A549 (cell line): Measurements from ENCODE around the gene VPS41.

Source experiments
- CTCF ChIP-seq: fragments of >200 bp; sonication (Bioruptor Twin); formaldehyde crosslinking; IDR thresholded peaks from 3 replicates; pipeline ENCODE4 v1.5.1; 2016
- HDAC2 ChIP-seq: fragments of 200-600 bp; sonication (generic); IDR thresholded peaks from 2 replicates; pipeline ENCODE4 v1.6.1; 2016
- MAX ChIP-seq: IDR thresholded peaks from 2 replicates; pipeline ENCODE4 v1.6.1; 2012
- MAZ ChIP-seq: fragments of 150-350 bp; IDR thresholded peaks from 2 replicates; pipeline ENCODE4 v1.6.1; 2014; ENCODE audit warnings: antibody characterized with exemption, low read depth, low read length, borderline replicate concordance
- PBX3 ChIP-seq: IDR thresholded peaks from 2 replicates; pipeline ENCODE4 v1.6.1; 2012
- POLR2A ChIP-seq: IDR thresholded peaks from 2 replicates; pipeline ENCODE4 v1.6.1; 2012; ENCODE audit warnings: mild to moderate bottlenecking, low read length
- REST ChIP-seq: fragments of 200-600 bp; sonication (generic); IDR thresholded peaks from 2 replicates; pipeline ENCODE4 v1.6.1; 2016; ENCODE audit warnings: antibody characterized with exemption, mild to moderate bottlenecking, moderate library complexity
- RNF2 ChIP-seq: fragments of 200-600 bp; sonication (generic); IDR thresholded peaks from 2 replicates; pipeline ENCODE4 v1.6.1; 2016; ENCODE audit warnings: low read depth, mild to moderate bottlenecking, antibody characterized with exemption, moderate library complexity, borderline replicate concordance
- USF2 ChIP-seq: fragments of 450-650 bp; IDR thresholded peaks from 2 replicates; pipeline ENCODE4 v1.6.1; 2014; ENCODE audit warnings: antibody characterized with exemption
- TF ChIP-seq, protein P1 (sequence below): fragments of >200 bp; sonication (Bioruptor Twin); formaldehyde crosslinking; IDR thresholded peaks from 3 replicates; pipeline ENCODE4 v1.6.1; 2016

- TF ChIP-seq HDAC2 (no peak), CTCF (no peak), MAZ (no peak), REST (no peak), POLR2A (no peak), RNF2 (no peak), USF2 (no peak), PBX3 (no peak), MAX (no peak)
- TF ChIP-seq, protein P1, sequence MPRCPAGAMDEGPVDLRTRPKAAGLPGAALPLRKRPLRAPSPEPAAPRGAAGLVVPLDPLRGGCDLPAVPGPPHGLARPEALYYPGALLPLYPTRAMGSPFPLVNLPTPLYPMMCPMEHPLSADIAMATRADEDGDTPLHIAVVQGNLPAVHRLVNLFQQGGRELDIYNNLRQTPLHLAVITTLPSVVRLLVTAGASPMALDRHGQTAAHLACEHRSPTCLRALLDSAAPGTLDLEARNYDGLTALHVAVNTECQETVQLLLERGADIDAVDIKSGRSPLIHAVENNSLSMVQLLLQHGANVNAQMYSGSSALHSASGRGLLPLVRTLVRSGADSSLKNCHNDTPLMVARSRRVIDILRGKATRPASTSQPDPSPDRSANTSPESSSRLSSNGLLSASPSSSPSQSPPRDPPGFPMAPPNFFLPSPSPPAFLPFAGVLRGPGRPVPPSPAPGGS = no peak
These were observed 131.4 kb downstream of the VPS41 start for GRCh38 chr7:38777609-38778008.
